DND-41 (cell line): ENCODE data around the gene STARD4.

Experiments used
- ATAC-seq: fragments of 200-7000 bp; cut with Tn5 transposase; 3 replicates; pipeline ENCODE4 v1.9.1; 2021; ENCODE audit warnings: low read depth; ENCODE audit not compliant: insufficient read depth
- DNase-seq: peaks from one replicate; pipeline ENCODE4 v3.0.0-alpha.2; 2020
- H2AFZ ChIP-seq: 2 replicates; pipeline ENCODE4 v1.6.0; 2012; ENCODE audit warnings: low read depth, low read length
- H3K27ac ChIP-seq: 2 replicates; pipeline ENCODE4 v1.5.1; 2012; ENCODE audit warnings: low read length, inconsistent platforms
- H3K27me3 ChIP-seq: fragments of 200-600 bp; sonication (generic); 2 replicates; pipeline ENCODE4 v1.6.0; 2012; ENCODE audit warnings: low read length, mild to moderate bottlenecking, inconsistent platforms; ENCODE audit not compliant: insufficient read depth, poor library complexity
- H3K36me3 ChIP-seq: 2 replicates; pipeline ENCODE4 v1.5.1; 2012; ENCODE audit warnings: low read length, inconsistent platforms; ENCODE audit not compliant: insufficient read depth
- H3K4me1 ChIP-seq: 2 replicates; pipeline ENCODE4 v1.5.1; 2012; ENCODE audit warnings: mild to moderate bottlenecking, low read length; ENCODE audit not compliant: insufficient read depth
- H3K4me2 ChIP-seq: 2 replicates; pipeline ENCODE4 v1.6.0; 2012; ENCODE audit warnings: mild to moderate bottlenecking, moderate library complexity, low read length, inconsistent platforms; ENCODE audit not compliant: insufficient read depth
- H3K4me3 ChIP-seq, 2 experiments: fragments of 200-600 bp in 1 of 2; shearing (Covaris generic) in 1 of 2; 2 replicates each; pipeline ENCODE4 v1.5.1; 2012 to 2016; ENCODE audit warnings: inconsistent platforms in 2 of 2, low read length in 2 of 2, mild to moderate bottlenecking in 2 of 2, low read depth in 1 of 2, moderate library complexity in 1 of 2
- H3K79me2 ChIP-seq: 2 replicates; pipeline ENCODE4 v1.6.0; 2012; ENCODE audit warnings: low read length, inconsistent platforms; ENCODE audit not compliant: insufficient read depth
- H3K9ac ChIP-seq: 2 replicates; pipeline ENCODE4 v1.6.0; 2012; ENCODE audit warnings: low read depth, mild to moderate bottlenecking, inconsistent platforms, low read length, moderate library complexity
- H3K9me3 ChIP-seq: 2 replicates; pipeline ENCODE4 v1.5.1; 2012; ENCODE audit warnings: low read length, moderate library complexity, mild to moderate bottlenecking, inconsistent platforms; ENCODE audit not compliant: insufficient read depth, severe bottlenecking
- H4K20me1 ChIP-seq: 2 replicates; pipeline ENCODE4 v1.6.0; 2012; ENCODE audit warnings: low read length; ENCODE audit not compliant: insufficient read depth
- CTCF ChIP-seq: IDR thresholded peaks from 2 replicates; pipeline ENCODE4 v1.5.1; 2012; ENCODE audit warnings: borderline replicate concordance, low read length, moderate library complexity, mild to moderate bottlenecking; ENCODE audit not compliant: poor library complexity, severe bottlenecking; ENCODE audit errors: extremely low read depth
- EZH2 ChIP-seq: IDR thresholded peaks from 3 replicates; pipeline ENCODE4 v1.6.1; 2012; ENCODE audit warnings: borderline replicate concordance, low read depth, mild to moderate bottlenecking, moderate library complexity, low read length, inconsistent platforms; ENCODE audit not compliant: severe bottlenecking

STARD4 gene

GRCh38 chr5:111535879-111536549, 23.7 kb upstream of the STARD4 start:
- no peak overlapping the region for H3K27ac ChIP-seq
- no peaks in the 10 kb centered on the region for H3K27me3 ChIP-seq
- no peaks in the 10 kb centered on the region for H3K9me3 ChIP-seq
- H3K9ac ChIP-seq = no peak overlapping the region
- H3K79me2 ChIP-seq = no peaks in the 10 kb centered on the region
- H3K36me3 ChIP-seq = no peaks in the 10 kb centered on the region
- ATAC-seq (no peak), DNase-seq (no peak)
- H3K4me1 ChIP-seq = peaks cover 6% of the 10 kb centered on the region; the same call in 1 of the 2 replicates
- no peak overlapping the region for H3K4me2 ChIP-seq
- TF ChIP-seq CTCF (no peak), EZH2 (no peak)
- H3K4me3 ChIP-seq = no peak overlapping the region
- no peak overlapping the region for H2AFZ ChIP-seq
- H4K20me1 ChIP-seq = no peaks in the 10 kb centered on the region

- peaks cover 31% of the 10 kb centered on the region for H3K4me1 ChIP-seq
- H4K20me1 ChIP-seq = no peaks in the 10 kb centered on the region
- no peak overlapping the region for H3K4me2 ChIP-seq
- H3K9me3 ChIP-seq = no peaks in the 10 kb centered on the region
- H3K27me3 ChIP-seq = no peaks in the 10 kb centered on the region
- H3K9ac ChIP-seq = no peak overlapping the region
- H3K4me3 ChIP-seq = no peak overlapping the region
- DNase-seq (no peak), ATAC-seq (no peak)
- H3K79me2 ChIP-seq = no peaks in the 10 kb centered on the region
- TF ChIP-seq CTCF (no peak), EZH2 (no peak)
- H2AFZ ChIP-seq = 0 out of 2 replicates have a peak overlapping the region, but pooled peaks have one; percentile 39
- H3K36me3 ChIP-seq = no peaks in the 10 kb centered on the region
- no peak overlapping the region for H3K27ac ChIP-seq
Measured at GRCh38 chr5:111532886-111533582, 20.7 kb upstream of the STARD4 start.

DNA sequence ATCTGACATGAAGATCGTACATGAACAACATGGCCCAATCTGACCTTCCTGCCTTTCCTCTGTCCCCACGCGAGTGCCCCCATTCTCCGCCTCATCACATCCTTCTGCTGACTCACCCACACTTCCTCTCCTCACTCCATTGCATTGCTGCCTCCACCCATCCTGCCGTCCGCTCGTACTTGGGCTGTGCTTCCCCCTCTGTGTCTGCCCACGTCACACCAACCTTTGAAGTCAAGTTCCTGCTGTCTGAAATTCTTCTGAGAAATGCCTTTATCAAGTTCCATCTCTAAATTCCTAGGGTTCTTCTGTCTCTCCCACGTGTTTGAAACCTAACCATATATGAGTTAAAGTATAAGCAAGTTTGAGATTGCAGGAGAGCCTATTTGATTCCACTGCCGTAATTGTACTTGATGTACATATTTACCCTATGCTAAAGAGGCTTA, 18.0 kb upstream of the STARD4 start:
- DNase-seq = peak; percentile 94
- peak; percentile 100 for ATAC-seq
- Histone ChIP-seq H3K4me3 (peak overlapping the region in 1 of 2 experiments; percentile 30; a peak in 2 of 4 replicates), H3K9ac (peak overlapping the region; percentile 44), H3K27ac (peak overlapping the region; percentile 66), H3K79me2 (no peaks in the 10 kb centered on the region), H3K4me2 (peak overlapping the region; percentile 59), H3K4me1 (peaks cover 31% of the 10 kb centered on the region), H3K9me3 (no peaks in the 10 kb centered on the region), H3K27me3 (no peaks in the 10 kb centered on the region), H3K36me3 (no peaks in the 10 kb centered on the region), H4K20me1 (no peaks in the 10 kb centered on the region), H2AFZ (peak overlapping the region; percentile 28)
- TF ChIP-seq EZH2 (no peak), CTCF (no peak)
